Amniotic epithelial cell (primary cell): ENCODE data around the gene MRPL27.

Source experiments
- DNase-seq: peaks from one replicate; pipeline ENCODE4 v3.0.0-alpha.2; 2010; ENCODE audit warnings: low read depth

MRPL27 gene

DNA sequence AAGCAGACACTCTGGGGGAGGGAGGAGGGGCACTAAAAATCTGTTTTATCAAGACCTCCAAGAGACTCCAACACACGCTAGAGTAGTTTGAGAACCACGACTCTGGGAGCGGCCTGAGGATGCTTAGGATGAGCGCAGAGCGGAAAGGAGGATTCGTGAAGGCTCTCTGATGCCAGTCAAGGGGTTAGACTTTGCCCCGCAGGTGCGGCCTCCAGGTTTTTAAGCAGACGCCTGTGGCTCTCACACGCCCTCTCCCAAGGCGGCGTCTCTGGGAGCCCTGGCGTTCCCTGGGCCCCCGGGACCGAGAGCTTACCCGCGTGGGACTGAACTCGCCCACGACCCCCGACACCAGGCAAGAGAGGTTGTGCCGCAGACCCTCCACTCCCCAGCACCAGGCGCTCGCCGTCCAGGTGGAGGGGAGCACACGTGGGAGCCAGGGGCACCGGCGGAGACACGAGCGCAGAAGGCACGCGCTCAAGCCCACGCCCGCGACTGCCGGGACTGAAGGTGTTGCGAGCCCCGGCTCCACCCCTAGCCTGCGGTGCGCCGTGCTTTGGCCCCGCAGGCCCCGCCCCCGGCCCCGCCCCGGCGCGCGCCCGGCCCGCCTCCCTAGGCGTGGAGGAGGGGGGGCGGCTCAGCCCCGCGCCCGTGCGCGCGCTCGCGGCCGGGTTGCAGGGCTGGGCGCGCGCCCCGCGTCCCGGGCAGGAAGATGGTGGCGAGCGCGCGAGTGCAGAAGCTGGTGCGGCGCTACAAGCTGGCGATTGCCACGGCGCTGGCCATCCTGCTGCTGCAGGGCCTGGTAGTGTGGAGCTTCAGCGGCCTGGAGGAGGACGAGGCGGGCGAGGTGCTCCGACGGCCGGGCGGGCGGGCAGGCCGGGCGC is 27.3 kb downstream of the MRPL27 start, which contains the start of gene XYLT2:
Gene XYLT2, plus strand, starts transcription at position 695 of the 881 bp plus-strand sequence. Its CDS starts 15 bp downstream, at position 710.
- DNase-seq = peak; percentile 79

DNA sequence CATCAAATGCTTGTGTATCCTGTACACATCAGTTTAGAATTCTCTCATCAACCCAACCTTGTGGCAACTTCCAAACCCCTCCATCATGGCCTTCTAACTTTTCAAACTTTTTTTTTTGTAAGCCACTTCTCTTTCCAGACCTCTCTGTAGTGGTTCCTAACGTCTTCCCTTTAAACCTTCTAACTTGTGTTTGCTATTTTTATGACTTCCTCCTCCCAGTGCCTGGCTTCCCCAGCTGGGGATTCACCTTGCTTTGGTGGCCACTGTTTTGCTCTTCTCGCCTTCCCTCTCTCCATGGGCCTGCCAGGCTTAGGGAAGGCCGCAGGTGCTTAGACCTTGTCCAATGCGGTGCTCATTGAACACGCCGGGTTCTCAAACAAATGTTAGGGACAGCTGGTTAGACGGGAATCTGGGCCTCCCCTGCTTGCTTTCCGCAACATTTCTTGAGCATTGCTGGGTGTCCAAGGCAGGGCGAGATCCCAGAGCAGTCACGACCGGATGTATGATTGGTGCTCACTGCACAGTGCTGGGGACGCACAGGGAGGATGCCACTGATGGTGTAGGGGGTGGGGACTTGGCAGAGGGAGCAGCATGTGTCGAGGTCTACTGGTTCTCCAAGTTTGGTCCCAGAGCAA is 28.1 kb downstream of the MRPL27 start:
- no peak for DNase-seq

DNA sequence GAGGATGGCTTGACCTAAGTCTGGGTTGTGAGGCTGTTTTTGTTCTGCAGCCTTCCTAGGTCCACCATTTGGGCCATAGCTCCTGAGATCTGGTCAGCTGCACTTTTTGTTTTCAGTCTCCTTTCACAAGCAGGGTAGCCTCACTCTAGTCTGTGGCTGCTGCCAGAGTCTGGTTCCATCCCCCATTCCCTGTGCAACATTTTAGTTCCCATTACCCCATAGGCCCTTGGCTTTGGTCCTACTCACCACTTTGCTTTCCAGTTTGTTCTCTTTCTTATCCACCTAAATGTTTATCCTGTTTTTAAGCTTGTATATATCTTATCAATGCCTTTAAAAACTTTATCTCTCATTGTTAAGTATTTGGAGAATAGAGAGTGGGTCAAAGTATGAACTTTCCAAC is 33.6 kb downstream of the MRPL27 start:
- DNase-seq = no peak

DNA sequence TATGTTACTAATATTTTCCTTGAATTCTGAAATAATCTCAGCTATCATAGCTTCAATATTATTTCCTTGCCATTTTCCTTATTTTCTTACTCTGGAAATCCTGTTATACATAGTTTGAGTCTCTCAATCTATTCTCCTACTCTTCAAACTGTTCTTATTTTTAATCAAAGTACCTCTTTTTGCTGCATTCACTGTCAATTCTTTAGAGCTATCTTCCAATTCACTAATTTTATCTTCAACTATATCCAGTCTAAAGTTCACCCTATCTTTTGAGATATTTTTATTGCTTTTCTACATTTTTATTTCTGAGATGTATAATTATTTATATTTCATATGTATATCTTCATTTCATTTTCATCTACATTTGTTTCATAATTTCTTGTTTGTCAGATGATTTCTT is 34.3 kb downstream of the MRPL27 start:
- DNase-seq = no peak

DNA sequence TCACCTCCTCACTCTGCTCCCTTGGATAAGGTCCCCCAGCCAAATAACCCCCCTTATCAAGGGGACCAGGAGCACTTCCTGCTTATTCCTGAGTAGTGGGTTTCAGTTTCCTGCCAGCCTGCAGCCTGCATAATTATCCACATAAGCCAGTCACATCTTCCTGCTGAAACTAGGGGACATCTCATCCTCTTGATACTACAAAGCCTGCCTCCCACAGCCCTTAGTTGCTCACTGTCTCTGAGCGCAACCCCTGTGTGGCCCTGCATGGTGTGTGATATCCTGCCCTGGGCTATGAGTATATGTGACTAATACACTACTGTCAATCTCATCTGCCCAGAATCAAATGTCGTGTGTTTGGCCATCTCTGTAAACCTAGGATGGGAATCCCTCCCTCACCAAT is 35.0 kb downstream of the MRPL27 start:
- no peak for DNase-seq

GRCh38 chr17:50333291-50334057 is 39.5 kb downstream of the MRPL27 start:
- peak; percentile 42 for DNase-seq

- DNase-seq = no peak
Observed at GRCh38 chr17:50332196-50332595, 40.8 kb downstream of the MRPL27 start.

- DNase-seq = peak; percentile 82
Observed at GRCh38 chr17:50331085-50331791, 41.7 kb downstream of the MRPL27 start.

DNA sequence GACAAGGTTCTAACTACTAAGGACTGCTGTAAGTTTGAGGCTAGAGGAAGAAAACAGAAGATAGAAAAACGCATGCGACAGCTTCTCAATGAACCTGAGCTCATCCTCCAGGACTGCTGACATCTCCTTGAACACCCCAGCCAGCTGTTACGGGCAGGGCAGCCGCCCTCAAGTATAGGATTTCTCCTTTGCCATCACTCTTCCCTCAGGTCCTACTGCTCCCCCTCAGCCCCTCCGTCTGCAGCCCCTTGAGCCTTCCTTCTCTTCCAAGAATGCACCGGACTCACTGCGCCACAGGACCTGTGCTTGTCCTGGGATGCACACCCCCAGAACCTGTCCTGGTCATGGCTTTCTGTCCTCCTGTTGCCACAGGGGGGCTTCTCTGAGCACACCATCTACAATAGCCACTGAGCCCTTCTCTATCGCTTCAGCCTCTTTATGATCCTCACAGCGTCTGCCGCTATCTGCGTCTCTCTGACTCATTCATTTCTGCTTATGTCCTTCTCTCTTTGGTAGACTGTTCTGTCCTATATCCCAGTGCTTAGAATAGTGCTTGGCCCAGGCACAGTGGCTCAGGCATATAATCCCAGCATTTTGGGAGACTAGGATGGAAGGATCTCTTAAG is 42.7 kb downstream of the MRPL27 start:
- DNase-seq = peak; percentile 41

GRCh38 chr17:50329716-50330115 is 43.3 kb downstream of the MRPL27 start:
- no peak for DNase-seq

DNA sequence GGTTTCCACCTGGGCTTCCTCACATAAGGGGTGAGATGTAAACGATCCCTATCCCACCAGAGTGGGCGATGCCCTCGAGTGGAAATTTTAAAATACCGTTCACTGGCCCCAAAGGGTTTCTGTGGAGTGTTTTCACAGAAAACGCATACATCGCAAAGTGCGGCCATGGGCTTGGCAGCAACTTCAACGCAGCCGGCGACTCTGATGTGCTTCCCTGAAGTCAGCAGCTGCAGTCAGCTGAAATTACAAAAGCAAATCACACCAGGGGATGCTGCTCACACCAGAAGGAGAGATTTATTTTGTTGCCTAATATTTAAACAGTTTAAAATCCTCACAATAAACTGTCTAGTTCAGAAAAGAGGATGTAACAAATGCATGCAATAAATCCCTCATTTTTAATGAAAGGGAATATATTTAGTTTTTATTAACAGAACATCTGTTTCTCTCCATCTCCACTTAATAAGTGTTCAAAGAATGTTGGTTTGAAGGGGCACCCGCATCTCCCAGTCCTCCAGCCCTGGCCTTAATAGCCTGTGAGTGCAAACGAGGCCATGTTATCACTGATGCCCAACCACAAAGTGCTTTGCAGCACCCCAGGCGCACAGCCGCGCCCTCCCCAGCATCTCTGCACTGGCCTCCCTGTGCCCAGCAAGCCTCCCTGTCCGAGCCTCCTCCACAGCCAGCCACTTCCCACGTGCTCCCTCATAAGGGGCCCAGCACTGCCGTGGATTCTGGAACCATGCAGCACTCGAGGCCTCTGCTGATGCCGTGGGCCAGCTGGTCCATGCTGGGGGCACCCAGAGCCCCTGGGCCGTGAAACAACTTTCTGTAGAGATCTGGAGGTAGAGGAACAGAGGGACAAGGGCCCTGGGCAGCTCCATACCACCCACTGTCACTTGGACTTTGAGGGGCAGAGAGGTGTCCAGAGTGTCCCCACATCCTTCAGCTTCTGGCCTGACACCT is 44.3 kb downstream of the MRPL27 start:
- no peak for DNase-seq

DNA sequence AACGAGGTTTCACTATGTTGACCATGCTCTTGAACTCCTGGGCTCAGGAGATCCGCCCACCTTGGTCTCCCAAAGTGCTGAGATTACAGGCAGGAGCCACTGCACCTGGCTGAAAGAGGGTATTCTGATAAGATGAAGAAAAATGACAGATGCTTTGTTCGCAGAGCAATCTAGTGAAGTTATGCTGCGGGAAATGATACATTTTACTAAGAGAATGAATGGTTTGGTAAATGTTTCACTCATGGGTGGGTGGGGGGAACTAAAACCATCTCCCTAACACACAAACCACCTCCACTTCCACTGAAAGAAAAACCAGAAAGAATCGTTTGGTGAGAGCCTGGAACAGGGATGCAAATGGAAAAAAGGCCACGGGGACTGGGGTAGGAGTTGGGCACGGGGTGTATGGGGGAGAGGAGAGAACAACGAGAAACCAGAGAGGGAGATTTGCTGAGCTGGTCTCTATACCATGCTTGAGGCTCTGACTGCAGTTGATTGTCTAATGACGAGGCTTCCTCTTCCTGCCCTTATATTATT is 46.1 kb downstream of the MRPL27 start:
- no peak for DNase-seq

DNA sequence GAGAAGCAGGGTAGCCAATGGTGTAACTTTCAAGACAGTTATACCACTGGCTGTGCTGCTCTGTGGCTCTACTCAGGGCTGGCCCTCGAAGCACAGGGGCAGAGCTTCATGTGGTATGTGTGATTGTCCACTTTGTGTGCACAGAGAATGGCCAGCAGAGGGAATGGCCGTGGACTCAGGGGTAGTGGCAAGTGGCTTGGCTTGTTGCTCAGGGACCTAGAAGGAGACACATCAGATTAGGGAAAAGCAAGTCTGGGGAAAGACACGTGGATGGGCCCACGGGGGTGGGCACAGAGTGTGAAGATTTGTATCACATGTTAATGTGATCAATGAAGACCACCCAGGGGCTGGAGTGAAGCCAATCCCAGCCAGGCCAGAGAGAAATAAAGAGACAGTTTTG is 47.1 kb downstream of the MRPL27 start:
- no peak for DNase-seq

DNA sequence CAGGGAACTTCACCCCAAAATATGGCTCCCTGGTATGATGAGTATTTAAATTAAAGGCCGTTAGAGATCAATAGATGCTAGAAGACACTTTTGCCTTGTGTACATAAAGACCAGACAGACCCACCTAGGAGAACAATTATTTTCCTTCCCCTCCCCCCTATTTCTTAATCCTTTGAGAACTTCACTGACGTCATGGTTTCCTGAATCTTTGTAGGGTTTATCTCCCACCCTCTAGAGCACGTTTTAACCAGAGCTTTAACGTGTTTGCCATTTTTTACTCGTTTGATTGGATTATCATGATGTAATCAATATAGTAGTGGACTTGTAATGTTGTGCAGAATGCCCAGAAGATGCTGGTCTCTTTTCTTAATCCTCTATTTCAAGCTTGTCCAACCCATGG is 49.9 kb downstream of the MRPL27 start:
- DNase-seq = no peak

GRCh38 chr17:50322271-50322670 is 50.7 kb downstream of the MRPL27 start:
- DNase-seq = peak; percentile 63

DNA sequence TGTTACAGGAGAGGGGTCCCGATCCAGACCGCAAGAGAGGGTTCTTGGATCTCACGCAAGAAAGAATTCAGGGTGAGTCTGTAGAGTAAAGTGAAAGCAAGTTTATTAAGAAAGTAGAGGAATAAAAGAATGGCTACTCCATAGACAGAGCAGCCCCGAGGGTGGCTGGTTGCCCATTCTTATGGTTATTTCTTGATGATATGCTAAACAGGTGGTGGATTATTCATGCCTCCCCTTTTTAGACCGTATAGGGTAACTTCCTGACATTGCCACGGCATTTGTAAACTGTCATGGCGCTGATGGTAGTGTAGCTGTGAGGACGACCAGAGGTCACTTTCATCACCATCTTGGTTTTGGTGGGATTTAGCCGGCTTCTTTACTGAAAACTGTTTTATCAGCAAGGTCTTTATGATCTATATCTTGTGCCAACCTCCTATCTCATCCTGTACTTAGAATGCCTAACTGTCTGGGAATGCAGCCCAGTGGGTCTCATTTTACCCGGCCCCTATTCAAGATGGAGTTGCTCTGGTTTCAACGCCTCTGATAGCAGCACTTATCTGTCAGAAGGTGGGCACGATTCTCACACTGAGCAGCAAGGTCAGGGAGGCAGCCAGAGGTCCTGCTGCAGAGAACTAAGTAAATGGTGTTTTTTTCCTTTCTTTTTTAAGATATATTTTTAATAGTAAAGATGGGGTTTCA is 53.5 kb downstream of the MRPL27 start:
- DNase-seq = no peak

- DNase-seq = peak; percentile 79
Observed at GRCh38 chr17:50318501-50319285, 54.3 kb downstream of the MRPL27 start.
